ENCODE measurements around the gene ELMO2.

ELMO2 gene

GRCh38 chr20:46406200-46406985 lies at the start of gene ELMO2:
TSS of gene ELMO2 (minus strand) at chr20:46406615. CDS start at chr20:46394482, 12,133 bp downstream.
- peak; percentile 88 to 98 for DNase-seq (ENCODE audit: low read depth in 1 of 2, low spot score in 1 of 2)

- no peak for DNase-seq (ENCODE audit: low read depth in 1 of 2, low spot score in 1 of 2)
Observed at GRCh38 chr20:46455729-46456128, 49.3 kb upstream of the ELMO2 start.

DNA sequence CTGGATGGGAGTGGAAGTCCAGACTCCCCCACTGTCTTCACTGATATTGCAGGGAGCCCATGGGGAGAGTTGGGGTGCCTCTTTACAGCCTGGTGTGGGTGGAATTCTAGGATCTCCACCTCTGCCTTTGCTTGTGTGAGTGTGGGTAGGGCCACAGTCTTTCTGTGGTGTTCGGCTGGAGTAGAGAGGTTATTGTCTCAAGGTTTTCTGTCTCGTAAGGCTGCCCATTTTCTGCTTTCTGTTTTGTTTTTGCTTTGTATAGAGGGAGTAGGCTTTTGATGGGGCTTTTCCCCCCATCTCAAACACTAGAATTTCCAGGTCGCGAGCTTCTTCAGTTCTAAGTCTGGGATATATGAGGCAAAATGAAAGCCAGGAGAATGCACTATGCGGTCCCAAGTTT lies 40.4 kb upstream of the ELMO2 start:
- no peak for DNase-seq (ENCODE audit: low read depth in 1 of 2, low spot score in 1 of 2)

DNA sequence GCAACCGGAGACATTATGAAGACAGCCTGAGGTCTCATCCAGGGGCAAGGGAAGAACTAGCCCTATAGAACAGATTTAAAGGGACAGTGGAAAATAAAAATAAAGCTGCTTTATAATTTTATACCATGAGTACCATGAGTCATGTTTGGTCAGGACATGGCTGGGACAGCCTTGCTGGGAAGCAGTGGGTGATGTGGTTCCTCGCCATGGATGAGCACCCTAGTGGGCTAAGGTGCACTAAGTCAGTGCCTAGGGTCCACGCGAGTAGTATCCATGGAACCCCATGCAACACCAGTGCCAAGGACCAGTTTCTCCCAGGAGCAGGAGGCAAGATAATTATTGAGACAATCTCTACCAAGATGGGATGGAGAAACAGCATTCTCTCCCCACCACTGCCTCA lies 33.4 kb upstream of the ELMO2 start:
- DNase-seq (ENCODE audit: low read depth in 1 of 2, low spot score in 1 of 2), result no peak

GRCh38 chr20:46438156-46438750 lies 31.8 kb upstream of the ELMO2 start:
- no peak for DNase-seq (ENCODE audit: low read depth in 1 of 2, low spot score in 1 of 2)

- DNase-seq (ENCODE audit: low read depth in 1 of 2, low spot score in 1 of 2), result no peak
Observed at GRCh38 chr20:46435146-46435545, 28.7 kb upstream of the ELMO2 start.

- DNase-seq (ENCODE audit: low read depth in 1 of 2, low spot score in 1 of 2), result no peak
Observed at GRCh38 chr20:46434597-46434996, 28.2 kb upstream of the ELMO2 start.

GRCh38 chr20:46433051-46433450 lies 26.6 kb upstream of the ELMO2 start:
- no peak for DNase-seq (ENCODE audit: low read depth in 1 of 2, low spot score in 1 of 2)

GRCh38 chr20:46430921-46431712 lies 24.7 kb upstream of the ELMO2 start:
- no peak for DNase-seq (ENCODE audit: low read depth in 1 of 2, low spot score in 1 of 2)

DNA sequence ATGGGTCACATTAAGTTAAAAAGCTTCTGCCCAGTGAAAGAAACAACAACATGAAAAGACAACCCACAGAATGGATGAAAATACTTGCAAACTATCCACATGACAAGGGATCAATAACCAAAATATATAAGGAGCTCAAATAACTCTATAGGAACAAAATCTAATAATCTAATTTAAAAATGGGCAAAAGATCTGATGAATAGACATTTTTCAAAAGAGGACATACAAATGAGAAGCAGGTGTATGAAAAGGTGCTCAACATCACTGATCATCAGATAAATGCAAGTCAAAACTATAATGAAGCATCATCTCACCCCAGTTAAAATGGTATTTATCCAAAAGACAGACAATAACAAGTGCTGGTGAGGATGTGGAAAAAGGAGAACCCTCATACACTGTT lies 21.0 kb upstream of the ELMO2 start:
- DNase-seq (ENCODE audit: low read depth in 1 of 2, low spot score in 1 of 2), result no peak

- DNase-seq (ENCODE audit: low read depth in 1 of 2, low spot score in 1 of 2), result no peak
Observed at GRCh38 chr20:46423882-46424482, 17.6 kb upstream of the ELMO2 start.

- no peak for DNase-seq (ENCODE audit: low read depth in 1 of 2, low spot score in 1 of 2)
Observed at GRCh38 chr20:46423342-46423741, 16.9 kb upstream of the ELMO2 start.

DNA sequence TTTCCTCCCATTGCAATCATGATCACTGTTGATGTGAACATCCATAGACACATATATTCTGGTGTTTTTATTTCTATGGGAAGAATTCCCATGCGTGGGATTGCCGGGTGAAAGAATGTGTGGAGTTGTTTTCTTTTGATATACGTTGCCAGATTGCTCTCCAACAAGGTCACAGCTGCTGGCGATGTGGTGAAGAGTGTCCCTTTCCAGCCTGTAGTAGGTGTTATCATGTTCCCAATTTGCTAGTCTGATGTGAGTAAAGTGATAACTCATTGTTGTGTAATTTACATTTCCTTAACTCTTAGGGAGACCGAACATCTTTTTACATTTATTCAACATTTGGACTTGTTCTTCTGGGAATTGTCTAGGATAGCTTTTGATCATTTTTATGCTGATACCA lies 14.5 kb upstream of the ELMO2 start:
- no peak for DNase-seq (ENCODE audit: low read depth in 1 of 2, low spot score in 1 of 2)

DNA sequence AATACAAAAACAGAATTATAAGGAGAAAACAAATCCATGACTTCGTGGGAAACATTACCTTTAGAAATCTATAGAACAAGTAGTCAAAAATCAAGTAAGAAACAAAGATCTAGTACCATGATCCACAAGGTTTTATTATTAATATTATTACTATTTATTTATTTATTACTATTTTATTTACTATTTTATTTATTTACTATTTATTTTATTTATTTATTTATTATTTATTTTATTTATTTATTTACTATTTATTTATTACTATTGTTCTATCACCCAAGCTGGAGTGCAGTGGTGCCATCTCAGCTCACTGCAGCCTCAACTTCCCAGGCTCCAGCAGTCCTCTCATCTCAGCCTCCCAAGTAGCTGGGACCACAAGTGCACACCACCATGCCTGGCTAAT lies 13.5 kb upstream of the ELMO2 start:
- DNase-seq (ENCODE audit: low read depth in 1 of 2, low spot score in 1 of 2), result no peak

- no peak for DNase-seq (ENCODE audit: low read depth in 1 of 2, low spot score in 1 of 2)
Observed at GRCh38 chr20:46416839-46417238, 10.4 kb upstream of the ELMO2 start.

- DNase-seq (ENCODE audit: low read depth in 1 of 2, low spot score in 1 of 2), result no peak
Observed at GRCh38 chr20:46416421-46416820, 10.0 kb upstream of the ELMO2 start.

DNA sequence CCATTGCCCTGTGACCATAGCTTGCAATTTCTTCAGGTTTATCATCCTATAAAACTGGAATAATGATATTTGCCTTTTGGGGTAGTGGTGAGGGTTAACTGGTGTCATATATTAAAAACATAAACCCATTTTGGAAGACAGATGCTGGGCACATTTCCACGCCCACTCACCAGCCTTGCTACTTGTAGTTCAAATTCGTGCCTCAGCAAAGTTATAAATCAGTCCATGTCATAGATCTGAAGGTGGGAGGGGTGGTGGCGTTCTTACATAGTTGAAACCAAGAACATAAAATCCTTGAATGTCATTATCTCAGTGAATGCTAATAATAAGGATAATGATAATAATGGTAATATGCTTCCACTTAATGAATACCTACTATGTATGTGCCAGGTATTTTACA lies 9.4 kb upstream of the ELMO2 start:
- DNase-seq (ENCODE audit: low read depth in 1 of 2, low spot score in 1 of 2), result no peak

DNA sequence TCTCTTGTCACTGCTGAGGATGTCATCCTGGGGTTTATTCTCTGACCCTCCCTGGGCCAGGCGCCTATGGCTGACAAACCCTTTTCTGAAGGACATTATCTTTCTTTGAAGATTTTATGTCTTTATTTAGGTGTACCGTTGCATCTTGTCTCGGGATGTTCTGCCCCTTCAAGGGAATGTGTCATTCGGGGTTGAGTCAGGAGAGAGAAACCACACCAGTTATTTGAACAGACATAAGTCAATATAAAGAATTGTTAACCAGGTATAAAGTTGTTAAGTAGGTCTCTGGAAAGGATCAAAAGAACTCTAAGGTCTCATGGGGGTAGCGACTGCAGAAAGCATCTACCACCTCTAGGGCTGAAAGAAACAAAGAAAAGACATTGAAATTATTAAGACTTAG lies 8.2 kb upstream of the ELMO2 start:
- no peak for DNase-seq (ENCODE audit: low read depth in 1 of 2, low spot score in 1 of 2)

DNA sequence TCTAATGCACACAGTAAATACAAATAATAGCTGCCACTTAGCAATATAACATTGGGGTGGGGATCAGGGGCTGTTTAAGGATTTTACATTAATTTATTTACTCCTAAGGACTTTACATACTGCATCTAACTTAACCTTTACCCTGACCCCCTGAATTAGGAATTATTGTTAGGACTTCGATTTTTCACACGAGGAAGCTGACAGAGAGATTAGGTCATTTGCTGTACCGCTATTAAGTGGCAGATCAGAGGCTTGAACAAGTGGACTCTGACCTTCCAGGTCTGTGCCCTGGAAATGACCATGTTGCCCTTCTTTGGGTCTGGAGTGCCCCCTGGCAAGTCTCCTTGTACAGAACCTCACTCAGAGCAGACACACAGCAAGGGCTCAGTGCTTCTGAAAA lies 5.2 kb upstream of the ELMO2 start:
- no peak for DNase-seq (ENCODE audit: low read depth in 1 of 2, low spot score in 1 of 2)

- DNase-seq (ENCODE audit: low read depth in 1 of 2, low spot score in 1 of 2), result no peak
Observed at GRCh38 chr20:46408281-46408731, 1.9 kb upstream of the ELMO2 start.

GRCh38 chr20:46407671-46407996 lies 1.2 kb upstream of the ELMO2 start:
- DNase-seq (ENCODE audit: low read depth in 1 of 2, low spot score in 1 of 2), result no peak
